ENCODE results near the gene ABCA9.

DNA sequence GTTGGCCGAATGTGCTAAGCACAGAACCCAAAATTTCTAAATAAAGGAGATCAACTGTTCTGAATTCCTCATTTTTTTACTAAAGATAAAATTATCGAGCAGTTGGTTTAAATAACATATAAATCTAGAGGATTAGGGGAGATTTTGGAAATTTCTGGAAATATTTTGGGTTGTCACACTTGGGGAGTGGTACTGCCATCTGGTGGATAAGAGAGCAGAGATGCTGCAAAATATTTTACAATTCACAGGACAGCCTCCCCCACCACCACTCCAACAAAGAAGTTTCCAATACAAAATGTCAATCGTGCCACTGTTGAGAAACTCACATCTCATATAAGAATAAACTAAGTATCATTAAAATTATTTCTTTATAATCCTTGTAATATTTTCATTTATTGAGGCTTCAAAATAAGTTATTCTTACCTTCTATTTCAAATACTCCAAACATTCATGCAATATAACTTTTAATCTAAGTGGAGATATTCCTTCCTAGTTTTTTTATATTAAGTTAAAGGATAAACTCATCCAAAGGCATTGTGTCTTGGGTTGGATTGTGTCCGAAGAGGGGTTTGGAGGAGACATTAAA lies 88.5 kb downstream of the ABCA9 start:
- peak; percentile 78 for TF ChIP-seq CTCF (conservative IDR thresholded peaks at IDR 0.05)
- no peak for TF ChIP-seq EZH2 (IDR thresholded peaks at IDR 0.05; ENCODE audit: low read depth)
